ENCODE results near the gene OPCML.

The OPCML gene

GRCh38 chr11:132595711-132596134 lies 936.6 kb downstream of the OPCML start:
- no peaks in the 10 kb centered on the region for H3K4me1 Mint-ChIP-seq
- DNase-seq = no peak
- TF ChIP-seq, protein P1, sequence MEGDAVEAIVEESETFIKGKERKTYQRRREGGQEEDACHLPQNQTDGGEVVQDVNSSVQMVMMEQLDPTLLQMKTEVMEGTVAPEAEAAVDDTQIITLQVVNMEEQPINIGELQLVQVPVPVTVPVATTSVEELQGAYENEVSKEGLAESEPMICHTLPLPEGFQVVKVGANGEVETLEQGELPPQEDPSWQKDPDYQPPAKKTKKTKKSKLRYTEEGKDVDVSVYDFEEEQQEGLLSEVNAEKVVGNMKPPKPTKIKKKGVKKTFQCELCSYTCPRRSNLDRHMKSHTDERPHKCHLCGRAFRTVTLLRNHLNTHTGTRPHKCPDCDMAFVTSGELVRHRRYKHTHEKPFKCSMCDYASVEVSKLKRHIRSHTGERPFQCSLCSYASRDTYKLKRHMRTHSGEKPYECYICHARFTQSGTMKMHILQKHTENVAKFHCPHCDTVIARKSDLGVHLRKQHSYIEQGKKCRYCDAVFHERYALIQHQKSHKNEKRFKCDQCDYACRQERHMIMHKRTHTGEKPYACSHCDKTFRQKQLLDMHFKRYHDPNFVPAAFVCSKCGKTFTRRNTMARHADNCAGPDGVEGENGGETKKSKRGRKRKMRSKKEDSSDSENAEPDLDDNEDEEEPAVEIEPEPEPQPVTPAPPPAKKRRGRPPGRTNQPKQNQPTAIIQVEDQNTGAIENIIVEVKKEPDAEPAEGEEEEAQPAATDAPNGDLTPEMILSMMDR (IDR thresholded peaks at IDR 0.05) = no peak
- H3K27me3 Mint-ChIP-seq (ENCODE audit: low read depth, poor library complexity) = peaks cover 31% of the 10 kb centered on the region
- H3K36me3 Mint-ChIP-seq (ENCODE audit: low read depth) = no peaks in the 10 kb centered on the region
- H3K4me3 Mint-ChIP-seq = no peak overlapping the region
- no peak overlapping the region for H3K27ac Mint-ChIP-seq
- H3K9me3 Mint-ChIP-seq = no peaks in the 10 kb centered on the region

DNA sequence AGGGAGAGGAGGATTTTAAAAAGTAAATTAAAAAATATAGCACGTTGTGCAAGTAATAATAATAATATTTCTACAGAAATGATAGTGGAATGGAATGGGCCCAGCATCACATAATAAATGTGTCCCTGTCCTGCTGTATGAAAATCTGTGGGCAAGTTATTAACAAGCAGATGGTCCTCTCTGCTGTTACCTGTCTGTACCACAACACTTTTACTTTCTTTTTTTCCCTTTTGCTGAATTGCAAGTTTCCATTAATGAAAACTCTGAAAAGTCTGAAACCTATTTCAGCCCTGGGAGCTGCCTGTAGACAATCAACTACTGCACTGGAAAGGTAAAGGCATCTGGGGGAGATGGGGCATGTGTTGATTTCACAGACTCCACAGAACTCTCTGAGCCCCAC lies 937.1 kb downstream of the OPCML start:
- H3K36me3 Mint-ChIP-seq (ENCODE audit: low read depth) = no peaks in the 10 kb centered on the region
- H3K4me3 Mint-ChIP-seq = no peak overlapping the region
- no peaks in the 10 kb centered on the region for H3K9me3 Mint-ChIP-seq
- TF ChIP-seq, protein P1 (IDR thresholded peaks at IDR 0.05) = no peak
- H3K4me1 Mint-ChIP-seq = no peaks in the 10 kb centered on the region
- DNase-seq = no peak
- H3K27me3 Mint-ChIP-seq (ENCODE audit: low read depth, poor library complexity) = peaks cover 29% of the 10 kb centered on the region
- H3K27ac Mint-ChIP-seq = no peak overlapping the region

GRCh38 chr11:132590986-132591385 lies 941.3 kb downstream of the OPCML start:
- H3K27me3 Mint-ChIP-seq (ENCODE audit: low read depth, poor library complexity) = peaks cover 13% of the 10 kb centered on the region
- H3K4me3 Mint-ChIP-seq = no peak overlapping the region
- TF ChIP-seq, protein P1 (IDR thresholded peaks at IDR 0.05) = no peak
- H3K27ac Mint-ChIP-seq = no peak overlapping the region
- no peaks in the 10 kb centered on the region for H3K9me3 Mint-ChIP-seq
- DNase-seq = no peak
- no peaks in the 10 kb centered on the region for H3K36me3 Mint-ChIP-seq (ENCODE audit: low read depth)
- no peaks in the 10 kb centered on the region for H3K4me1 Mint-ChIP-seq

DNA sequence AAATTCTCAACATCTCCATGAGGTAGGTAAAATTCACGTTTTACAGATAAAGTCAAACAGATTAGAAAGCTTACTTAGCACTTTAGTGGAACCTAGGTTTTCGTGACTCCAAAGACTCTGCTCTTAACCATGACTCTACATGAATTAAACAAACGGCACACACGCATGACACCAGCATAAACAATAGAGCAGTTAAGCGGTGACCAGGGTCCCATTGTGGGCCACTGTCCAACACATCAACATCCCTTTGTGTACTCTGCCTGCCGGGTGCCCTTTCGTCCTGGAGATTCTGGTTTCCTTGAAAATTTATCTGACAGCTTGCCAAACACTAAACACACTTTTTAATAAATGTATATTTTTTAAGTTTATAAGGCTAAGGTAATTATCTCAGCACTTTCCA lies 941.7 kb downstream of the OPCML start:
- no peak overlapping the region for H3K4me3 Mint-ChIP-seq
- H3K4me1 Mint-ChIP-seq = no peaks in the 10 kb centered on the region
- H3K36me3 Mint-ChIP-seq (ENCODE audit: low read depth) = no peaks in the 10 kb centered on the region
- H3K9me3 Mint-ChIP-seq = no peaks in the 10 kb centered on the region
- H3K27me3 Mint-ChIP-seq (ENCODE audit: low read depth, poor library complexity) = peaks cover 13% of the 10 kb centered on the region
- TF ChIP-seq, protein P1 (IDR thresholded peaks at IDR 0.05) = no peak
- no peak overlapping the region for H3K27ac Mint-ChIP-seq
- DNase-seq = no peak

DNA sequence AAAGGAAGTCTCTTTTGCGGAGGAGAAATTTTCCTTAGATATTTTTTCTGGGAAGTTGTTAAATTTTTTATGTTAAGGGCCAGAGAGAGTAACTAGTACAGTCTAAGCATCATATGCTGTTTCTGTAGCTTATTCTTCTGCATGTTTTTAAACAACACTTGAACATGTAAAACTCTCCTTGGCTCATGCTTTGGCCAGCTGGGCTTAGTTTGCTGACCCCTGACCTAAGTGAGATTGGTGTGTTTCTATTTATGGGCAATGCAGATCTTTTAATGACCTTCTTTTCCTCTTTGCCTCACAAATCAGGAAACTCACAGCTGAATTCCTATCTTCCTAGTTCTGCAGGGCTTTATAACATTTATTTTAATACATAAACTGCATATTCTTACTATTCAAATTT lies 942.5 kb downstream of the OPCML start:
- Mint-ChIP-seq H3K36me3 (ENCODE audit: low read depth) (no peaks in the 10 kb centered on the region), H3K4me3 (no peak overlapping the region), H3K9me3 (no peaks in the 10 kb centered on the region), H3K4me1 (no peaks in the 10 kb centered on the region), H3K27ac (no peak overlapping the region), H3K27me3 (ENCODE audit: low read depth, poor library complexity) (peaks cover 10% of the 10 kb centered on the region)
- TF ChIP-seq, protein P1 (IDR thresholded peaks at IDR 0.05) = no peak
- no peak for DNase-seq

GRCh38 chr11:132588366-132588765 lies 943.9 kb downstream of the OPCML start:
- Mint-ChIP-seq H3K9me3 (no peaks in the 10 kb centered on the region), H3K27me3 (ENCODE audit: low read depth, poor library complexity) (peaks cover 10% of the 10 kb centered on the region), H3K27ac (no peak overlapping the region), H3K36me3 (ENCODE audit: low read depth) (no peaks in the 10 kb centered on the region), H3K4me3 (no peak overlapping the region), H3K4me1 (no peaks in the 10 kb centered on the region)
- TF ChIP-seq, protein P1 (IDR thresholded peaks at IDR 0.05) = no peak
- DNase-seq = no peak

Measured in nephron progenitor cell (in vitro differentiated cells).